Stimulated activated naive CD4-positive, alpha-beta T cell (primary cell): ENCODE data around the gene NOL9.
"Not testable (repeated sequence)": the region's sequence is repeated elsewhere in the genome, so short reads cannot be mapped to it uniquely, and the experiment has no call there.

ENCODE experiments used
- DNase-seq, 6 experiments: peaks; one replicate each; lab custom pipeline; 2025; lab: John Stamatoyannopoulos, UW

NOL9 gene

DNA sequence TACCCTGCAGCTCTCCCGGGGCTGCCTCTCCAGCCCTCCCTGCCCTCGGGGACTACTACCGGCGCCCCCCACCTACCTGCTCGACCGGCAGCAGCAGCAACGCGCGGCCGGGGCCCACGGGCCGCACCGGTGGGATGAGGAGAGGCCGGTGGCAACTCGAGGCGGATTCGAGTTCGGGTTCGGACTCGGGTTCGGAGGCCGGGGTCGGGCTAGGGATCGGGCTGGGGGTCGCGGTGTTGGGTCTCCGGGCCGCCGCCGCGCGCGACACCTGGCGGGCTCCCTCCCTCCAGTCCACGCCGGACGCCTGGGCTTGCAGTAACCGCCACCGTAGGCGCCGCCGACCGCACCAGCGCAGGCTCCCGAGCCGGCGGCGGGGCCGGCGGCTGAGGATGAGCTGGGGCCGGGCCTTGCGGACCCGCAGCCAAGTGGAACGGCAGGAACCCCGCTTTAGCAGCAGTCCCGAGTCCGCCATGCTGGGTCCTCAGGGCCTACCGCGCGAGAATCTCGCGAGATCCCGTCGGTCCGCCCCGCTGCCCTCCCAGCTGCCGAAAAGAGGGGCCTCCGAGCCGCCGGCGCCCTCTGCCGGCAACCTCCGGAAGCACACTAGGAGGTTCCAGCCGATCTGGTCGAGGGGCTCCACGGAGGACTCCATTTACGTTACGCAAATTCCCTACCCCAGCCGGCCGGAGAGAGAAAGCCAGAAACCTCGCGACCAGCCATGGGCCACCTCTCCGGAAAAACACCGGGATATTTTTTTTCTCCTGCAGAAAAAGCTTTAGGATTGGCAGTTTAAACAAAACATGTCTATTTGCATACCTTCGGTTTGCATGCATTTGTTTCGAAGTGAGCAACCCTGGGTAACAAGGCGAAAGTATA lies at the start of gene NOL9:
Gene NOL9 (minus strand): TSS at position 483 of the 876 bp plus-strand sequence. CDS start 11 bp downstream, at position 472.
- DNase-seq = peak; percentile 88 to 94 (median 93)

DNA sequence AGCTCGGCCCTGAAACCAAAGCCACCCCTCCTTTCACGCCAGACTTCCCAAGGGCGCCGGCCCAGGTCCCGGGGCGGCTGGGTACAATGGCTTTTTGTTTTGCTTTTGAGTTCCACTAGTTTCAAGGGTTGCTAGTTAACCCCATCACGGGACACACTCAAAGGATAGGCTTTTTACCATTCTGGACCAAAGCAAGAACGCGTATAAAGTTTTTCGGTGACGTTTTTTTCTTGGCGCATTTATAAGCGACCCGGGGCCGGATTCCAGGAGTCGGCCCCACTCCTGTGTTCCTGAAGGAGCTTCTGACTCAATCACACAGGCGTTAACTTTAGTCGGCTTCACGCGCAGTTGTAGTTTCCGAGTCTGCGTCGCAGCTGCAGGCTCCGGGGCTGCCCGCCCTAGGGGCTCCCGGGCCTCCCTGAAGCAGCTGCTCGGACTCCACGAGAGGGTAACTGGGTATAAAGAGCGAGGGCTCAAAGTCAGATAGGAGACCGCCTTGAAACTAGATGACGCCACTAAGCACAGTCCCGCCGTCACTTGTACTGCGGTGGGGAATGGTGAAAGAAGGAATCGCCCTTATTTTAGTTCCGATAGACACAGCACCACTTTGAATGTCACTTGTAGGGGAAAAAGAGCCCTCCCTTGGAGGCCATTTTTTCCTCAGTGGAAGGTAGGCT lies 49.1 kb upstream of the NOL9 start:
- DNase-seq = peak; percentile 41 to 84 (median 74)

DNA sequence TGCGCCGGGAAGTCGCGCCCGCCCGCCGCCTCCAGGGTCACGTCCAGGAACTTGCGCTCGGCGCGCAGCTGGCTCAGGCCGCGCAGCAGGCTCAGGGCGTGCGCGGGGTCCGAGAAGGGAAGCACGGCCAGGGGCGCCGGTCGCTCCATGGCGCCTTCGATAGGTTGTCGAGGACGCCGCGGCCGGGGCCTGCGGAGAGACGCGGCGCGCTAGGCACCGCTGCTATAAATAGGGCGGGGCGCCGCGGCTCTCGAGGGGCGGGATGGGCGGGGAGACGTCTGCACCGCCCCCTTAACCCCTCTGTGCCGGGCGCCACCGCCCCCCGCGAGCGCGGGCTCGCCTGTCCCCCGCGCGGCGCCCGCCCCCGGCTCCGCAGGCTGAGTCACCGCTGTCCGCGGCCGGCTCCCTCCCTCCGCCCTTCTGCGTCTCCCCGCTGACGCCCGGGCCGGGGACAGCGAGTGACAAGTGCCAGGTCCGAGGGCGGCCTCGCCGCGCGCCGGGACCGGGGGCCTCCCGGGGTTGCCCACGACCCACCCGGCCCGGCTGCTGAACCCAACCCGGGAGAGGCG lies 48.4 kb upstream of the NOL9 start, which contains the start of gene KLHL21:
Gene KLHL21 (minus strand): TSS at position 201 of the 569 bp plus-strand sequence. CDS start 52 bp downstream, at position 149.
- DNase-seq = peak; percentile 69 to 86 (median 76)

- DNase-seq = peak in 3 of 6 experiments; percentile 29 to 38 (median 32)
These were observed 47.8 kb upstream of the NOL9 start for GRCh38 chr1:6601923-6602668.

DNA sequence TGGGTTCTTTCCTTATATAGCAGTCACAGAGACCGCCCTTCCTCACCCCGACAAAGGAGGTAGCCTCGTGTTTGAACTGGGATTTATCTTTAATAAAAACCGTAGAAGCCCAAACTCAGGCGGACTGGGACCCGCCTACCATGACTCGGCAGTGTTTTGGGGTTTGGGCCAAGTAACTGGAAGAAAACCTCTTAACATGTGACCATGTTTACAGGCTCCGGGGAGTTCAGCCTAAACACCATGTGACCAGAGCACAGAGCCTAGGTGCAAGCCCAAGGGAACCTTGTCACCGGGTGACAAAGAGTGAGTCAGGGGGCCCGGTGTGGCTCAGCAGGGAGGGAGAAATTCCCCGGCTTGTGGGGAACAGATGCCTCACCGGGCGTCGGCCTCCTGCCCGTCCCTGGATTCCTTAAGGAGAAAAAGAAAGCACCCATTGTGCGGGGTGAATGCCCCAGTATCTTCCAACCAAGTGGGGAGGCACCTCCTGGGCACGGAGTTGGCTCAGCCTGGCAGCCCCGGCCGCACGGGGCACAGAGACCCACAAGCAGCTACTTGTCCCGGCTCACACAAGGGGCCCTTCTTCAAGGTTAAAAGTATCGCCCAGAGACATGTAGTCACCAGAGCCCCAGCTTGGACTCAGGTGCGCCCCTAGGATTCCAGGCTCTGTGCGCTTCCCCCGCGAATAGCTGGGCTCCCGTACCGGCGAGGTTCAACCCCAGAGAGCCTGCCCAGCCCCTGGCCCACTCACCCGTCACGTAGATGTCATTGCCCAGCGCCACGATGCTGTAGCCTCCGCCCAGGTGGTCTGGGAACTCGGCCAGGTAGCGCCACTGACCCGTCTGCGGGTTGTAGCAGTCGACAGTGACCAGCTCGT lies 47.0 kb upstream of the NOL9 start:
- DNase-seq = peak; percentile 22 to 62 (median 52)

GRCh38 chr1:6600410-6601048 lies 46.2 kb upstream of the NOL9 start:
- no peak for DNase-seq

DNA sequence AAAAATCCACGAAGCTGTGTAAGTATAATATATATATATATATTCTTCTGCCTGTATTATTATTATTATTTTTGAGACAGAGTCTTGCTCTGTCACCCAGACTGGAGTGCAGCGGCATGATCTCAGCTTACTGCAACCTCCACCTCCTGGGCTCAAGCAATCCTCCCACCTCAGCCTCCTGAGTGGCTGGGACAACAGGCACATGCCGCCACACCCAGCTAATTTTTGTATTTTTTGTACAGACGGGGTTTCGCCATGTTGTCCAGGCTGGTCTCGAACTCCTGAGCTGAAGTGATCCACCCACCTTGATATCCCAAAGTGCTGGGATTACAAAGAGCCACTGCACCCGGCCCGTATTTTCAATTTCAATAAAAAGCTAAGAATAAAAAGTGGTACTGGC lies 45.7 kb upstream of the NOL9 start:
- not testable (repeated sequence) for DNase-seq

GRCh38 chr1:6599141-6599975 lies 45.0 kb upstream of the NOL9 start:
- DNase-seq = peak in 5 of 6 experiments; percentile 12 to 67 (median 54)

- no peak for DNase-seq
These were observed 43.4 kb upstream of the NOL9 start for GRCh38 chr1:6597777-6598131.

GRCh38 chr1:6596886-6597776 lies 42.8 kb upstream of the NOL9 start:
- DNase-seq = no peak

DNA sequence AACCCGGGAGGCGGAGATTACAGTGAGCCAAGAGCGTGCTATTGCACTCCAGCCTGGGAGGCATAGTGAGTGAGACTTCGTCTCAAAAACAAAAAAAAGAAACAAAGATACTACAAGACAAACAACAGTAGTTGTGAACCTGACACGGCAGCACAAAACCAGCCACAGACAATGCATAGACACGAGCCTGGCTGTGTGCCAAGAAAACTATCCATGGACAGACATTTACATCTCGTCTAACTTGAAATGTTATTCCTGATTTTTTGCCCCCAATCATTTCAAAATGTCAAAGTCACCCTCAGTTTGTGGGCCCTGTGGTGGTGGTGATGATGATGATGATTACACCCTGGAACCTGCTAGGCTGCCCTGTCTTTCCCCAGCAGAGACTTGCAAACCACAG lies 42.0 kb upstream of the NOL9 start:
- no peak for DNase-seq

GRCh38 chr1:6594977-6595740 lies 40.8 kb upstream of the NOL9 start:
- no peak for DNase-seq

DNA sequence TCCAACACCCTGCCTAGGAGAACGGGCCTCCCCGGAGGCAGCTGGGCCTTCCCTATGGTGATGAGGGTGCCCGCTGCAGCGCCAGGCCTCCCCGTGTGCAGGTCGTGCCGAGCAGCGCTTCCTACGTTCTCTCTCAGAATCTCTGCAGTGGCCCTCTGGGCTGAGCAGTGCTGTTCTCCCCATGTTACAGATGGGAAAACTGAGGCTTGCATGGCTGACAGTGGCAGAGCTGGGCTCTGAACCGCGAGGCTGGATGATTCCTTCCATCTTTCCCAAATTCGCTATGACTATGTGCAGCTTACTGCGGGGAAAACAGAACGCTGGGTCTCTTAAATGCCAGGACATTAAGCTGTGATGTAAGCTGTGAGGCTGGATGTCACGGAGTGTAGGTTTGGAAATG lies 39.5 kb upstream of the NOL9 start:
- no peak for DNase-seq

GRCh38 chr1:6592865-6593593 lies 38.7 kb upstream of the NOL9 start:
- no peak for DNase-seq

DNA sequence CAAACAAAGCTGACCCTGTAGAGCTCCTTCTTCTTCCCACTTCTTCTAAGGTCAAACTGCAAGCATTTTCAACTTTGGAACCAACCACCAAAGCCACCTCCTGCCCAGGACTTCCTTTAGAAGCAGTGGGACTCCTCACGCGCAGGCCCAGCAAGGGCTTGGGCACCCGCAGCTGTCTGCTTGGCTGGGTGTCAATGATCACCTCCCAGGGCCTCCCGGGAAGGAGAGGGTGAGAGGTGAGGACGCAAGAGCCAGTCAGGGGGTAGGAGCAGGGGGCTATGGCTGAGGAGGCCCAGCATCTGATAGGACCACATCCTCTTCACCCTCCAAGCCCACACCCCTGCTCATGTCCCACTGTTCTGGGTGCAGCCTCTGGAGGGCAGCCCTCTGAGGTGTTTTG lies 38.1 kb upstream of the NOL9 start:
- no peak for DNase-seq

DNA sequence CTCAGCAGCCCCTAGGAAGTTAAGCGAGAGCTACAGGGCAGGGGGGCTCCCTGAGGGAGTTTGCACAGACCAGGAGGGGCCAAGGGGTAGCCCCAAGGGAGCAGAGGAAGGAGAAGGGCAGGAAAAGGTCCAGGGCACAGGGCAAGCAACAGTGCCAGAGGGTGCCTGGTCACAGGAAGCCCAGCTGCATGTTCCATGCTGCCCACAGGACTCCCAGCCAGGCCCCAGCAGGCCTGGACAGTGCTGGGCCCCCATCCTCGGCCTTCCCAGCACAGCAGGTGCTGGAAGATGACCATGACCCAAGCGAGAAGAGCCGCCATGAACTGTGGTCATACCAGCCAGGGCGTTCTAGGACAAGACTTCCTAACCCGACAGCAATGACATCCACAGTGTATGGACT lies 37.3 kb upstream of the NOL9 start:
- DNase-seq = no peak

- DNase-seq = no peak
These were observed 36.9 kb upstream of the NOL9 start for GRCh38 chr1:6591222-6591621.
